Liver (tissue), 9 donors: ENCODE data around the gene SLC31A1. TPM values are rescaled to one million over a fixed set of nuclear protein-coding genes. Genes with fewer than 3 reads are reported as not detected.
"Not testable (repeated sequence)": the region's sequence is repeated elsewhere in the genome, so short reads cannot be mapped to it uniquely, and the experiment has no call there.

Experiments
- DNase-seq: peaks from one replicate; pipeline ENCODE4 v3.0.0-alpha.2; 2017; ENCODE audit warnings: low spot score
- H3K27ac ChIP-seq, 2 donors: one replicate each; pipeline ENCODE4 v1.7.0; 2013; ENCODE audit warnings: inconsistent platforms in 2 of 2, low read length in 2 of 2, control low read depth in 1 of 2, low read depth in 1 of 2, mild to moderate bottlenecking in 1 of 2
- H3K27me3 ChIP-seq, 4 donors: one replicate each; pipeline versions ENCODE4 v1.6.1 to v1.7.0; 2013; ENCODE audit warnings: low read length in 3 of 4, inconsistent platforms in 1 of 4, mild to moderate bottlenecking in 1 of 4, moderate library complexity in 1 of 4; ENCODE audit not compliant: control insufficient read depth in 4 of 4, insufficient read depth in 4 of 4
- H3K36me3 ChIP-seq, 4 donors: one replicate each; pipeline versions ENCODE4 v1.6.1 to v1.7.0; 2013; ENCODE audit warnings: low read length in 3 of 4, mild to moderate bottlenecking in 3 of 4, low read depth in 1 of 4, moderate library complexity in 1 of 4; ENCODE audit not compliant: control insufficient read depth in 4 of 4, insufficient read depth in 3 of 4
- H3K4me1 ChIP-seq, 4 donors: one replicate each; pipeline versions ENCODE4 v1.6.1 to v1.7.0; 2013; ENCODE audit warnings: low read length in 3 of 4, mild to moderate bottlenecking in 3 of 4, moderate library complexity in 1 of 4; ENCODE audit not compliant: control insufficient read depth in 4 of 4, insufficient read depth in 4 of 4
- H3K4me3 ChIP-seq, 3 donors: one replicate each; pipeline versions ENCODE4 v1.6.1 to v1.7.0; 2013; ENCODE audit warnings: low read length in 3 of 3, control low read depth in 1 of 3, low read depth in 1 of 3, mild to moderate bottlenecking in 1 of 3
- H3K9ac ChIP-seq, 2 donors: one replicate each; pipeline ENCODE4 v1.7.0; 2013; ENCODE audit warnings: low read length in 2 of 2, mild to moderate bottlenecking in 2 of 2, moderate library complexity in 2 of 2, control low read depth in 1 of 2, low read depth in 1 of 2
- H3K9me3 ChIP-seq, 4 donors: one replicate each; pipeline versions ENCODE4 v1.6.1 to v1.7.0; 2013; ENCODE audit warnings: low read length in 3 of 4; ENCODE audit not compliant: control insufficient read depth in 4 of 4
- EGR1 ChIP-seq, 2 donors: IDR thresholded peaks; 2 replicates each; pipeline ENCODE4 v1.6.1; 2016 to 2018; ENCODE audit warnings: antibody characterized with exemption in 2 of 2, low read depth in 2 of 2
- FOXA1 ChIP-seq: IDR thresholded peaks from 2 replicates; pipeline ENCODE4 v1.6.1; 2016; ENCODE audit warnings: antibody characterized with exemption
- GABPA ChIP-seq, 2 donors: IDR thresholded peaks in 1 of 2; conservative IDR thresholded peaks in 1 of 2; 2 replicates each; pipeline ENCODE4 v1.6.1; 2016; ENCODE audit warnings: antibody characterized with exemption in 2 of 2, mild to moderate bottlenecking in 1 of 2, moderate library complexity in 1 of 2
- HNF4A ChIP-seq, 2 donors: conservative IDR thresholded peaks; 2 replicates each; pipeline ENCODE4 v1.6.1; 2016; ENCODE audit warnings: antibody characterized with exemption in 2 of 2, mild to moderate bottlenecking in 2 of 2
- HNF4G ChIP-seq: IDR thresholded peaks from 2 replicates; pipeline ENCODE4 v1.6.1; 2016; ENCODE audit warnings: antibody characterized with exemption
- JUND ChIP-seq, 2 donors: IDR thresholded peaks; 2 replicates each; pipeline ENCODE4 v1.6.1; 2016; ENCODE audit warnings: antibody characterized with exemption in 2 of 2
- NR2F2 ChIP-seq: IDR thresholded peaks from 2 replicates; pipeline ENCODE4 v1.6.1; 2016; ENCODE audit warnings: antibody characterized with exemption
- RAD21 ChIP-seq, 2 donors: IDR thresholded peaks; 2 replicates each; pipeline ENCODE4 v1.6.1; 2016; ENCODE audit warnings: antibody characterized with exemption in 2 of 2, mild to moderate bottlenecking in 2 of 2
- RXRA ChIP-seq, 2 donors: IDR thresholded peaks; 2 replicates each; pipeline ENCODE4 v1.6.1; 2017 to 2018; ENCODE audit warnings: antibody characterized with exemption in 2 of 2, mild to moderate bottlenecking in 1 of 2
- SP1 ChIP-seq: IDR thresholded peaks from 2 replicates; pipeline ENCODE4 v1.6.1; 2018; ENCODE audit warnings: antibody characterized with exemption, mild to moderate bottlenecking
- TAF1 ChIP-seq: conservative IDR thresholded peaks from 2 replicates; pipeline ENCODE4 v1.6.1; 2016; ENCODE audit warnings: antibody characterized with exemption, mild to moderate bottlenecking
- YY1 ChIP-seq: IDR thresholded peaks from 2 replicates; pipeline ENCODE4 v1.6.1; 2016; ENCODE audit warnings: antibody characterized with exemption, mild to moderate bottlenecking
- WGBS: extraction: QIAGEN DNeasy Blood & Tissue Kit; methylation state at CpG from one replicate; pipeline ENCODE4 v1.1.7; 2013; 5-methylcytosine and 5-hydroxymethylcytosine counted together
- polyA plus RNA-seq, 2 donors: library from polyadenylated mRNA; stranded (reverse) in 1 of 2; unstranded in 1 of 2; fragments of 200-250 nt in 1 of 2; fragments of >200 nt in 1 of 2; fragmentation: Nextera tagmentation in 1 of 2; extraction: Ambion mirVana in 1 of 2; gene quantifications; one replicate each; pipeline versions ENCODE4 v1.2.1 to v1.2.3, GENCODE V29; 2013 to 2015
- total RNA-seq, 2 donors: library from RNA; depleted of rRNA; stranded (reverse); fragments of >200 nt; gene quantifications; one replicate each; pipeline ENCODE4 v1.2.3, GENCODE V29; 2014
- TF ChIP-seq, protein P1 (sequence below): IDR thresholded peaks from 2 replicates; pipeline ENCODE4 v1.6.1; 2016; ENCODE audit warnings: antibody characterized with exemption
- TF ChIP-seq, protein P2 (sequence below): IDR thresholded peaks from 2 replicates; pipeline ENCODE4 v1.6.1; 2016; ENCODE audit warnings: antibody characterized with exemption
- TF ChIP-seq, protein P3 (sequence below): IDR thresholded peaks from 2 replicates; pipeline ENCODE4 v1.6.1; 2016; ENCODE audit warnings: antibody characterized with exemption
- TF ChIP-seq, protein P4 (sequence below): fragments of 150-350 bp; IDR thresholded peaks from 2 replicates; pipeline ENCODE4 v1.5.1; 2017; ENCODE audit warnings: improper control_type of control experiment, low read depth, low read length; ENCODE audit not compliant: missing input control
- TF ChIP-seq, protein P5 (sequence below): IDR thresholded peaks from 2 replicates; pipeline ENCODE4 v1.6.1; 2016; ENCODE audit warnings: antibody characterized with exemption, mild to moderate bottlenecking
- donor health status: healthy.
- donor health status: healthy.
- donor health status: healthy.
- donor health status: healthy.
- donor health status: healthy.

The SLC31A1 gene
- total and polyA plus RNA-seq, 4 donors, result 26.6 to 96.2 (median 44.9) TPM

DNA sequence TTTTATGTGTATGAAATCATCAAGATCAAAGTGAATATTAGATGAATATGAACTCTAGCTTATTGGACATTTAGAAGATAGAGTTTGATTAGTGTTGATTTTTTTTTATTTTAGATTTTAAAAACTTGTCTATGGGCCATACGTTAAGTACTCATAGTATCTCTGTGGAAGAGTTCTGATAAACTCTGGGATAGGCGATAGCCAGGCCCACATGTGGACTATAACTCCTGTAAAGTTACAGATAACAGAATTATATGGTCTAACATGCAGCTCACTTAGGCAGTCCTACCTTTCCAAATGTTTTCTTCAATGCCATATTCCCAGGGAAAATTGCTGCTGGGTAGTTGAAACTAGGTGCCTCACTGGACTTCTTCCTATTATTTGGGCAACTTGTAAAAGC is 10.4 kb downstream of the SLC31A1 start:
- DNase-seq, result no peak
- WGBS, result 97% methylated on average over 2 of the region's 2 CpGs
- H3K36me3 ChIP-seq, result peaks cover 0 to 2% (median 0%) of the 10 kb centered on the region in 4 donors
- H3K4me1 ChIP-seq, result peaks cover 10 to 60% (median 44%) of the 10 kb centered on the region in 4 donors
- H3K9ac ChIP-seq, result no peak overlapping the region
- H3K27me3 ChIP-seq, result no peaks in the 10 kb centered on the region
- TF ChIP-seq JUND (IDR thresholded peaks at IDR 0.05), result no peak
- TF ChIP-seq HNF4G, result no peak
- TF ChIP-seq, protein P1, sequence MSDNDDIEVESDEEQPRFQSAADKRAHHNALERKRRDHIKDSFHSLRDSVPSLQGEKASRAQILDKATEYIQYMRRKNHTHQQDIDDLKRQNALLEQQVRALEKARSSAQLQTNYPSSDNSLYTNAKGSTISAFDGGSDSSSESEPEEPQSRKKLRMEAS, result no peak
- TF ChIP-seq EGR1 (IDR thresholded peaks at IDR 0.05; ENCODE audit: low read depth in 2 of 2), result no peak
- TF ChIP-seq NR2F2, result no peak
- no peak for TF ChIP-seq RAD21 (IDR thresholded peaks at IDR 0.05)
- no peak for TF ChIP-seq GABPA (IDR thresholded peaks at IDR 0.05 in 1 of 2, conservative IDR thresholded peaks at IDR 0.05 in 1 of 2)
- H3K4me3 ChIP-seq, result no peak overlapping the region
- H3K9me3 ChIP-seq, result no peaks in the 10 kb centered on the region
- H3K27ac ChIP-seq, result no peak overlapping the region

DNA sequence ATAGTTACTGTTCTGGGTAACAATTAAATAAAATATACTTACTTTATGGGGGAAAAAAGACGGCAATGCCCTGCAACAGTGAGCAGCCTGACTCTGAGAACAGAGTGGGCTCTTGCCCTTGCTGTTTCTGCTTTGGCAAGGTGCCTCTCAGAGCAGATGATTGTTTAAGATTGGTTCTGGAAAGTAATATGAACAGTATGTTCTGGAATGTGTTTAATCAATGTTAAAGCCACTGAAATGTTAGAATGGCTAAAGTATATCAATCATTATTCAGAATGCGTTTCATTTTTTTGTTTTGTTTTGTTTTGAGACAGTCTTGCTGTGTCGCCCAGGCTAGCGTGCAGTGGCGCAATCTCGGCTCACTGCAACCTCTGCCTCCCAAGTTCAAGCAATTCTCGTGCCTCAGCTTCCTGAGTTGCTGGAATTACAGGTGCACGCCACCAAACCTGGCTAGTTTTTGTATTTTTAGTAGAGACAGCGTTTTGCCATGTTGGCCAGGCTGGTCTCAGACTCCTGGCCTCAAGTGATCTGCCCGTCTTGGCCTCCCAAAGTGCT is 14.4 kb downstream of the SLC31A1 start:
- H3K27me3 ChIP-seq, H3K36me3 ChIP-seq, H3K9me3 ChIP-seq, H3K4me3 ChIP-seq, DNase-seq, H3K9ac ChIP-seq: not testable (repeated sequence)
- peak overlapping the region; percentile 7 to 51 for H3K27ac ChIP-seq
- 42% methylated on average over 10 of the region's 10 CpGs for WGBS
- peaks cover 17 to 66% (median 59%) of the 10 kb centered on the region in 4 donors for H3K4me1 ChIP-seq
- TF ChIP-seq RXRA (IDR thresholded peaks at IDR 0.05) (peak; percentile 14 to 31), HNF4A (conservative IDR thresholded peaks at IDR 0.05) (peak; percentile 16 to 25), RAD21 (IDR thresholded peaks at IDR 0.05) (peak in 1 of 2 donors; percentile 5)

DNA sequence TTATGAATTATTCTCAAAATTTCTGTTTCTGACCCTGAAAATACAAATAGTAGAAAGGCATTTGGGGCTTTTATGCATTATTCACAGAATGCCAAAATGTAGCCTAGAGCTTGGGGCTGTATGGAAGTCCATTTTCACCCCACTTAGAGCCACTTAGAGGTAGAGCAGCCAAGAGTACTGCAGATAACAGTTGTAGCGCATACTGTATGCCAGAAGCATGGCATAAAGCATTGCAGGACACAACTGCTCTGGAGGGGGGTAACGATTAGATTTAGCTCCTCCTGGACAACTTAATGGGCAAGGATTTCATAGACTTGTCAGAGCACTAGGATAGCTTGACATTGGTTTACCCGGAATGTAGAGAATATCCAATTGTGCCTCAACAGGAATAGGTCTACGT is 15.7 kb downstream of the SLC31A1 start:
- H3K4me1 ChIP-seq, result peaks cover 17 to 66% (median 59%) of the 10 kb centered on the region in 4 donors
- TF ChIP-seq RXRA (IDR thresholded peaks at IDR 0.05), result no peak
- no peak for TF ChIP-seq HNF4G
- TF ChIP-seq, protein P2, sequence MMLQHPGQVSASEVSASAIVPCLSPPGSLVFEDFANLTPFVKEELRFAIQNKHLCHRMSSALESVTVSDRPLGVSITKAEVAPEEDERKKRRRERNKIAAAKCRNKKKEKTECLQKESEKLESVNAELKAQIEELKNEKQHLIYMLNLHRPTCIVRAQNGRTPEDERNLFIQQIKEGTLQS, result no peak
- no peak for TF ChIP-seq GABPA (IDR thresholded peaks at IDR 0.05 in 1 of 2, conservative IDR thresholded peaks at IDR 0.05 in 1 of 2)
- no peak for TF ChIP-seq SP1
- TF ChIP-seq TAF1, result no peak
- TF ChIP-seq EGR1 (IDR thresholded peaks at IDR 0.05; ENCODE audit: low read depth in 2 of 2), result no peak
- TF ChIP-seq, protein P1, result no peak
- TF ChIP-seq, protein P3, sequence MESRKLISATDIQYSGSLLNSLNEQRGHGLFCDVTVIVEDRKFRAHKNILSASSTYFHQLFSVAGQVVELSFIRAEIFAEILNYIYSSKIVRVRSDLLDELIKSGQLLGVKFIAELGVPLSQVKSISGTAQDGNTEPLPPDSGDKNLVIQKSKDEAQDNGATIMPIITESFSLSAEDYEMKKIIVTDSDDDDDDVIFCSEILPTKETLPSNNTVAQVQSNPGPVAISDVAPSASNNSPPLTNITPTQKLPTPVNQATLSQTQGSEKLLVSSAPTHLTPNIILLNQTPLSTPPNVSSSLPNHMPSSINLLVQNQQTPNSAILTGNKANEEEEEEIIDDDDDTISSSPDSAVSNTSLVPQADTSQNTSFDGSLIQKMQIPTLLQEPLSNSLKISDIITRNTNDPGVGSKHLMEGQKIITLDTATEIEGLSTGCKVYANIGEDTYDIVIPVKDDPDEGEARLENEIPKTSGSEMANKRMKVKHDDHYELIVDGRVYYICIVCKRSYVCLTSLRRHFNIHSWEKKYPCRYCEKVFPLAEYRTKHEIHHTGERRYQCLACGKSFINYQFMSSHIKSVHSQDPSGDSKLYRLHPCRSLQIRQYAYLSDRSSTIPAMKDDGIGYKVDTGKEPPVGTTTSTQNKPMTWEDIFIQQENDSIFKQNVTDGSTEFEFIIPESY, result no peak
- TF ChIP-seq, protein P4, sequence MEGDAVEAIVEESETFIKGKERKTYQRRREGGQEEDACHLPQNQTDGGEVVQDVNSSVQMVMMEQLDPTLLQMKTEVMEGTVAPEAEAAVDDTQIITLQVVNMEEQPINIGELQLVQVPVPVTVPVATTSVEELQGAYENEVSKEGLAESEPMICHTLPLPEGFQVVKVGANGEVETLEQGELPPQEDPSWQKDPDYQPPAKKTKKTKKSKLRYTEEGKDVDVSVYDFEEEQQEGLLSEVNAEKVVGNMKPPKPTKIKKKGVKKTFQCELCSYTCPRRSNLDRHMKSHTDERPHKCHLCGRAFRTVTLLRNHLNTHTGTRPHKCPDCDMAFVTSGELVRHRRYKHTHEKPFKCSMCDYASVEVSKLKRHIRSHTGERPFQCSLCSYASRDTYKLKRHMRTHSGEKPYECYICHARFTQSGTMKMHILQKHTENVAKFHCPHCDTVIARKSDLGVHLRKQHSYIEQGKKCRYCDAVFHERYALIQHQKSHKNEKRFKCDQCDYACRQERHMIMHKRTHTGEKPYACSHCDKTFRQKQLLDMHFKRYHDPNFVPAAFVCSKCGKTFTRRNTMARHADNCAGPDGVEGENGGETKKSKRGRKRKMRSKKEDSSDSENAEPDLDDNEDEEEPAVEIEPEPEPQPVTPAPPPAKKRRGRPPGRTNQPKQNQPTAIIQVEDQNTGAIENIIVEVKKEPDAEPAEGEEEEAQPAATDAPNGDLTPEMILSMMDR, result no peak
- TF ChIP-seq, protein P5, sequence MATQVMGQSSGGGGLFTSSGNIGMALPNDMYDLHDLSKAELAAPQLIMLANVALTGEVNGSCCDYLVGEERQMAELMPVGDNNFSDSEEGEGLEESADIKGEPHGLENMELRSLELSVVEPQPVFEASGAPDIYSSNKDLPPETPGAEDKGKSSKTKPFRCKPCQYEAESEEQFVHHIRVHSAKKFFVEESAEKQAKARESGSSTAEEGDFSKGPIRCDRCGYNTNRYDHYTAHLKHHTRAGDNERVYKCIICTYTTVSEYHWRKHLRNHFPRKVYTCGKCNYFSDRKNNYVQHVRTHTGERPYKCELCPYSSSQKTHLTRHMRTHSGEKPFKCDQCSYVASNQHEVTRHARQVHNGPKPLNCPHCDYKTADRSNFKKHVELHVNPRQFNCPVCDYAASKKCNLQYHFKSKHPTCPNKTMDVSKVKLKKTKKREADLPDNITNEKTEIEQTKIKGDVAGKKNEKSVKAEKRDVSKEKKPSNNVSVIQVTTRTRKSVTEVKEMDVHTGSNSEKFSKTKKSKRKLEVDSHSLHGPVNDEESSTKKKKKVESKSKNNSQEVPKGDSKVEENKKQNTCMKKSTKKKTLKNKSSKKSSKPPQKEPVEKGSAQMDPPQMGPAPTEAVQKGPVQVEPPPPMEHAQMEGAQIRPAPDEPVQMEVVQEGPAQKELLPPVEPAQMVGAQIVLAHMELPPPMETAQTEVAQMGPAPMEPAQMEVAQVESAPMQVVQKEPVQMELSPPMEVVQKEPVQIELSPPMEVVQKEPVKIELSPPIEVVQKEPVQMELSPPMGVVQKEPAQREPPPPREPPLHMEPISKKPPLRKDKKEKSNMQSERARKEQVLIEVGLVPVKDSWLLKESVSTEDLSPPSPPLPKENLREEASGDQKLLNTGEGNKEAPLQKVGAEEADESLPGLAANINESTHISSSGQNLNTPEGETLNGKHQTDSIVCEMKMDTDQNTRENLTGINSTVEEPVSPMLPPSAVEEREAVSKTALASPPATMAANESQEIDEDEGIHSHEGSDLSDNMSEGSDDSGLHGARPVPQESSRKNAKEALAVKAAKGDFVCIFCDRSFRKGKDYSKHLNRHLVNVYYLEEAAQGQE, result no peak
- no peak for TF ChIP-seq YY1
- no peak for TF ChIP-seq NR2F2
- no peak for TF ChIP-seq HNF4A (conservative IDR thresholded peaks at IDR 0.05)
- no peak for TF ChIP-seq RAD21 (IDR thresholded peaks at IDR 0.05)
- no peak for TF ChIP-seq FOXA1
- TF ChIP-seq JUND (IDR thresholded peaks at IDR 0.05), result no peak
- peak overlapping the region; percentile 17 to 55 for H3K27ac ChIP-seq
- 91% methylated on average over 4 of the region's 4 CpGs for whole genome bisulfite sequencing
- DNase-seq, result no peak
- no peak overlapping the region for H3K4me3 ChIP-seq
- no peaks in the 10 kb centered on the region for H3K27me3 ChIP-seq
- no peak overlapping the region for H3K9ac ChIP-seq
- H3K36me3 ChIP-seq, result no peaks in the 10 kb centered on the region
- H3K9me3 ChIP-seq, result no peaks in the 10 kb centered on the region
